ENCODE results near the gene ZMIZ1. TPM values are rescaled to one million over a fixed set of nuclear protein-coding genes. Genes with fewer than 3 reads are reported as not detected.

ZMIZ1 gene
- total and polyA plus RNA-seq, 2 experiments from 2014 or later = 9.2 to 30.9 TPM

DNA sequence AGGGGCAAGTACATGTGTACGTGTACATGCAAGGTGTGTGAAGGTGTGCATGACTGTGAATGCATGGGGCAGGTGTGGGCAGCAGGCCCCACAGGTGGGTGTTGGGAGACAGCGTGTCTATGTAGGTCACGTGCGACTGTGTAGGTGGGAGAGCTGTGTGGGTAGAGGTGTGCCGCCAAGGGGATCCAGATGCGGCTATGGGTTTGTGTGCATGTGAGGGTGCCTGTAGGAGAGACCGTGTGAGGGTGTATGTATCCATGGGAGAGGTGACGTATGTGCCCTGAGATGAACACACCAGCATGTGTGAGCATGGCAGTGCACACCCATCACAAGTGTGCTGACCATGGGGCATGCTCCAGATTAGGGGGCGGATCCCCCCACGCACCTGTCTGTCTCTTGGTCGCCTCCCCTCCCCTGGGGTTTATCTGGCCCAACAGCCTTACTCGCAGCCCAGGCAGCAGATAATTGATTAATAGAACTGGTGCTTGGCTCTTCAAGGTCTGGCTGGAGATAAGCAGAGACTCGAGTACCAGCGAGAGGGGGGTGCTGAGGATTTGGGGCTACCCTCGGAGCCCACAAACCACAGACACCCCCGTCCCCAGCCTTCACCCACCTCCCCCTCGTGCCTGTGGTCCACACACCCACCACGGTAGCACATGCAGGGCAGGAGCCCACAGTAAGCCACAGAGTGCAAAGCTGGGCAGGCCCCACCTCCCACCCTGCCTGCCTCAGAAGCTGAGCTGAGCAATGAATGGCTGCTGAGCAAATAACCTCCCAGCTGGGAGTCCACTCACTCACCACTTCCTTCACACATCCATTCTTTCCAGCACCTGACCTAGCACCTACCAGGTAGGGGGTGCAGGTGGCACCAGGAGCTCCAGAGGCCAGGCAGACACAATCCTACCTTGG is 41.4 kb upstream of the ZMIZ1 start:
- Histone ChIP-seq H3K36me3 (ENCODE audit: insufficient read depth) (no peaks in the 10 kb centered on the region), H3K79me2 (replicated peaks; ENCODE audit: insufficient read depth) (no peaks in the 10 kb centered on the region), H3K9me2 (ENCODE audit: insufficient read depth) (no peaks in the 10 kb centered on the region), H3K27me3 (ENCODE audit: insufficient read depth) (no peaks in the 10 kb centered on the region), H3K27ac (ENCODE audit: low read depth) (no peak overlapping the region), H3K4me1 (ENCODE audit: insufficient read depth) (no peaks in the 10 kb centered on the region), H3K4me2 (no peak overlapping the region), H3K4me3 (no peak overlapping the region), H2AFZ (no peak overlapping the region), H4K20me1 (replicated peaks; ENCODE audit: insufficient read depth) (no peaks in the 10 kb centered on the region), H3F3A (replicated peaks; ENCODE audit: low read depth) (no peaks in the 10 kb centered on the region)
- Mint-ChIP-seq H3K4me1 (peaks cover 10% of the 10 kb centered on the region), H3K27ac (no peak overlapping the region), H3K27me3 (ENCODE audit: insufficient read depth, low read depth, poor library complexity) (peaks cover 6% of the 10 kb centered on the region), H3K36me3 (ENCODE audit: low read depth) (no peaks in the 10 kb centered on the region), H3K4me3 (no peak overlapping the region), H3K9me3 (no peaks in the 10 kb centered on the region)
- TF ChIP-seq, protein P1, sequence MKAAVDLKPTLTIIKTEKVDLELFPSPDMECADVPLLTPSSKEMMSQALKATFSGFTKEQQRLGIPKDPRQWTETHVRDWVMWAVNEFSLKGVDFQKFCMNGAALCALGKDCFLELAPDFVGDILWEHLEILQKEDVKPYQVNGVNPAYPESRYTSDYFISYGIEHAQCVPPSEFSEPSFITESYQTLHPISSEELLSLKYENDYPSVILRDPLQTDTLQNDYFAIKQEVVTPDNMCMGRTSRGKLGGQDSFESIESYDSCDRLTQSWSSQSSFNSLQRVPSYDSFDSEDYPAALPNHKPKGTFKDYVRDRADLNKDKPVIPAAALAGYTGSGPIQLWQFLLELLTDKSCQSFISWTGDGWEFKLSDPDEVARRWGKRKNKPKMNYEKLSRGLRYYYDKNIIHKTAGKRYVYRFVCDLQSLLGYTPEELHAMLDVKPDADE (IDR thresholded peaks at IDR 0.05) = no peak
- TF ChIP-seq JUNB (IDR thresholded peaks at IDR 0.05; ENCODE audit: unreplicated experiment) (no peak), ZNF462 (CRISPR knock-in tag; IDR thresholded peaks at IDR 0.05) (no peak), ZNF331 (CRISPR knock-in tag; IDR thresholded peaks at IDR 0.05; ENCODE audit: low read depth) (no peak), EZH2 (IDR thresholded peaks at IDR 0.05; ENCODE audit: low read depth, unreplicated experiment) (no peak), CREB1 (CRISPR knock-in tag; IDR thresholded peaks at IDR 0.05; ENCODE audit: low read depth) (no peak), ZNF114 (CRISPR knock-in tag; IDR thresholded peaks at IDR 0.05) (no peak), STAT1 (IDR thresholded peaks at IDR 0.05; ENCODE audit: unreplicated experiment) (no peak), POLR2AphosphoS5 (IDR thresholded peaks at IDR 0.05; ENCODE audit: low read depth) (no peak), EZH2phosphoT487 (IDR thresholded peaks at IDR 0.05; ENCODE audit: unreplicated experiment) (no peak), CTCF (conservative IDR thresholded peaks at IDR 0.05; ENCODE audit: low read depth in 2 of 2) (no peak), NANOG (IDR thresholded peaks at IDR 0.05; ENCODE audit: borderline replicate concordance) (no peak)
- TF ChIP-seq, protein P2, sequence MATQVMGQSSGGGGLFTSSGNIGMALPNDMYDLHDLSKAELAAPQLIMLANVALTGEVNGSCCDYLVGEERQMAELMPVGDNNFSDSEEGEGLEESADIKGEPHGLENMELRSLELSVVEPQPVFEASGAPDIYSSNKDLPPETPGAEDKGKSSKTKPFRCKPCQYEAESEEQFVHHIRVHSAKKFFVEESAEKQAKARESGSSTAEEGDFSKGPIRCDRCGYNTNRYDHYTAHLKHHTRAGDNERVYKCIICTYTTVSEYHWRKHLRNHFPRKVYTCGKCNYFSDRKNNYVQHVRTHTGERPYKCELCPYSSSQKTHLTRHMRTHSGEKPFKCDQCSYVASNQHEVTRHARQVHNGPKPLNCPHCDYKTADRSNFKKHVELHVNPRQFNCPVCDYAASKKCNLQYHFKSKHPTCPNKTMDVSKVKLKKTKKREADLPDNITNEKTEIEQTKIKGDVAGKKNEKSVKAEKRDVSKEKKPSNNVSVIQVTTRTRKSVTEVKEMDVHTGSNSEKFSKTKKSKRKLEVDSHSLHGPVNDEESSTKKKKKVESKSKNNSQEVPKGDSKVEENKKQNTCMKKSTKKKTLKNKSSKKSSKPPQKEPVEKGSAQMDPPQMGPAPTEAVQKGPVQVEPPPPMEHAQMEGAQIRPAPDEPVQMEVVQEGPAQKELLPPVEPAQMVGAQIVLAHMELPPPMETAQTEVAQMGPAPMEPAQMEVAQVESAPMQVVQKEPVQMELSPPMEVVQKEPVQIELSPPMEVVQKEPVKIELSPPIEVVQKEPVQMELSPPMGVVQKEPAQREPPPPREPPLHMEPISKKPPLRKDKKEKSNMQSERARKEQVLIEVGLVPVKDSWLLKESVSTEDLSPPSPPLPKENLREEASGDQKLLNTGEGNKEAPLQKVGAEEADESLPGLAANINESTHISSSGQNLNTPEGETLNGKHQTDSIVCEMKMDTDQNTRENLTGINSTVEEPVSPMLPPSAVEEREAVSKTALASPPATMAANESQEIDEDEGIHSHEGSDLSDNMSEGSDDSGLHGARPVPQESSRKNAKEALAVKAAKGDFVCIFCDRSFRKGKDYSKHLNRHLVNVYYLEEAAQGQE (IDR thresholded peaks at IDR 0.05; ENCODE audit: unreplicated experiment) = no peak
- ATAC-seq = no peak
- no peak for DNase-seq (ENCODE audit: low spot score)

Data from GM23338 (cell line).